OCI-M2 (cell line): ENCODE results near the gene CX3CR1.
"Not testable (repeated sequence)": the region's sequence is repeated elsewhere in the genome, so short reads cannot be mapped to it uniquely, and the experiment has no call there.

ENCODE experiments used
- DNase-seq: peaks from one replicate; lab custom pipeline; 2025; ENCODE audit not compliant: unreplicated experiment; lab: John Stamatoyannopoulos, UW

The CX3CR1 gene, protein sequence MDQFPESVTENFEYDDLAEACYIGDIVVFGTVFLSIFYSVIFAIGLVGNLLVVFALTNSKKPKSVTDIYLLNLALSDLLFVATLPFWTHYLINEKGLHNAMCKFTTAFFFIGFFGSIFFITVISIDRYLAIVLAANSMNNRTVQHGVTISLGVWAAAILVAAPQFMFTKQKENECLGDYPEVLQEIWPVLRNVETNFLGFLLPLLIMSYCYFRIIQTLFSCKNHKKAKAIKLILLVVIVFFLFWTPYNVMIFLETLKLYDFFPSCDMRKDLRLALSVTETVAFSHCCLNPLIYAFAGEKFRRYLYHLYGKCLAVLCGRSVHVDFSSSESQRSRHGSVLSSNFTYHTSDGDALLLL

DNA sequence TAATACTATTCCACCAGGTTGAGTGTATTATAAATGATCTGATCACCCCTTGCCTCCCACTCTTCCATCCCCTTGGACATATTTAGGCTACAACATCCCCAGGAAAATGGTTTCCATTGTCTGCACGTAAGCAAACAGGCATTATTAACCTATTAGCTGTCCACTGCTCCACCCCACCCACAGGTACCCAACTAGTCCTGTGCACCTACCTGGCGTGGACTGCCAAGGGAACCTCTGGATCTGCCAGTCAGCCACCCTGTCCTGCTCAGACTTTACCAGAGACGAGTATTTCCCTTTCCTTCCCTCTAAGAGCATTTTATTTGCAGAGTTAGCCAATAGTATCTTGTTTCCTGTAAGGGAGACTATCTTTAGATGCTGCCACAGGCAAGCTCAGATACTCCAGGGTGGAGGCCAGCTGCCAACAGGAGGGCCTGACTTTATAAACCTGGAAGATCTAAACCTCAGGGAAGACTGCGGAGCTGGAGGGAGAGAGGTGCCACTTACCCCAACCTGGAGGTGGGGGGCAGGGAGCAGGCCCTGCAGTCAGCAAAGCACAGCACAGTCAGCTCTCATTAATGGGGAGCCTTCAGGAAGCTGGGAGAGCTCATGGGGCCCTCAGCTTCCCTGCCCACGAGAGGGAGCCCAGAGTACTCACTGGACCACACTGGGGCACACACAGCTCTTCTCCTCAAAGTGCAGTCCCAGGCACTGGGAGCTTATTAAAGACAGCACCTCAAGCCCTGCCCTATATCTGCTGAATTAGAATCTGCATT, at the start of gene CX3CR1:
TSS of gene CX3CR1 (minus strand) at position 292 of the 773 bp plus-strand sequence. CDS start 13,527 bp downstream, outside the sequence.
- DNase-seq, result no peak

DNA sequence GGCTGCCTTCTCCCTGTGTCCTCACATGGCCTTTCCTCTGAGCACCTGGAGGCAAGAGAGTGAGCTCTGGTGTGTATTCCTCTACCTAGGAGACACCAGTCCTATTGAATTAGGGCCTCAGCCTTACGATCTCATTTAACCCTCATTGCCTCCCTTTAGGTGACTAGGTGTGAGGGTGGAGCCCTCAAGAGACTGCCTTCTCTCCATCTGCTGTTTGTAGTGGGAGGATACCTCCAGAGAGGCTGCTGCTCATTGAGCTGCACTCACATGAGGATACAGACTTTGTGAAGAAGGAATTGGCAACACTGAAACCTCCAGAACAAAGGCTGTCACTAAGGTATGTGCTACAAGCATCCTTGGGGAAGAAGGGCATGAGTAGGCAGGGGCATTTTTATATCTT, 49.7 kb upstream of the CX3CR1 start, which contains the start of gene CCR8:
TSS of gene CCR8 (plus strand) at position 217 of the 400 bp plus-strand sequence. CDS start 2,623 bp downstream, outside the sequence.
- DNase-seq, result no peak

DNA sequence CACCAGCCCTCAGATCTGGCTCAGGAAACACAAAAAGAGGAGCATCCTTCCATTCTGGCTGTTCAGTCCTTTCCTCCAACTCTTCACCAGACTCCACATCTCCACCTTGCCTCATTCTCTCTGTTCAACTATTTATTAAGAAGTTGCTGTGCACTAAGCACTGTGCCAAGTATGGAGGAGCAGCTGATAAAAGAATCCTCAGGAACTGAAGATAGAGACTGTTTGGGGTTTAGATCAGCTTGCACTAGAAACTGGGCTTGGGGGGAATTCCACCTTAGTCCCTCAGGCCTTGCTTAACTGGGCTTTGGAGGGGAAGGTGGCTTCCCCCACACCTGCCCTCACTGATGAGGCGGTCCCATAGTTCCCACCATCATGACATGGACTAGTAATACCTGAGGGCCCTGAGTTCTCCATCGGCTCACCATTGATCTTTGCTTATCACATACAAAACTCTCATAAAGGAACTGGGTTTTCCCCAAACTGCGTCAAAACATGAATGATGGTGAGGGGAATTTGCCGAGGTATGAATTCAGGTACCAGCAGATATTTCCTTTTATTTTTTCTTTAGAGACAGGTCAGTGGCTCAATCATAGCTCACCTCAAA, 48.0 kb upstream of the CX3CR1 start:
- DNase-seq, result no peak

DNA sequence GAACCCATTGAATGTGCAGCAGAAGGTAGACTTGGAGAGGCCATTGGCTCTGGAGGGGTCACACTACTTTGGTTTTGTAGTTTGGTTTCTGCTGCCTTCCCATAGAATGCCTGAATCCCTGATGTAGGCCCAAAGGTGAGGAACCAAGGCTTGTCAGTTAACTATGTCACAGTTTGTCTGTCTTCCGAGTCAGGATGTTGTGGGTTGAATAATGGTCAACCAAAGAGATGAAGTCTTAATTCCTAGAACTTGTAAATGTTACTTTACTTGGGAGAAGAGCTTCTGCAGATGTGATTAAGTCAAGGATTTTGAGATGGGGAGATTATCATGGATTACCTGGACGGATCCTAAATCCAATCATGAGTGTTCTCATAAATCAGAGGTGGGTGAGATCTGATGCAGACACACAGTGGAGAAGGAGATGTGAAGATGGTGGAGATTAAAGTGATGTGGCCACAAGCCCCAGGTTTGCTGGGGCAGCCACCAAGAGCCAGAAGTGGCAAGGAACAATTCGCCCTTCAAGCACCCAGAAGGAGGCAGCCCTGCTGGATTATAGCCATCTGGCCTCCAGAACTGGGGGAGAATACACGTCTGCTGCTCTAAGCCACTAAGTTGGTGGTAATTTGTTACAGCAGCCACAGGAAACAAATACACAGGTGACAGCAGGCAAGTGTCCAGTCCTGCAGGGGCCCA, 47.4 kb upstream of the CX3CR1 start:
- DNase-seq, result no peak

DNA sequence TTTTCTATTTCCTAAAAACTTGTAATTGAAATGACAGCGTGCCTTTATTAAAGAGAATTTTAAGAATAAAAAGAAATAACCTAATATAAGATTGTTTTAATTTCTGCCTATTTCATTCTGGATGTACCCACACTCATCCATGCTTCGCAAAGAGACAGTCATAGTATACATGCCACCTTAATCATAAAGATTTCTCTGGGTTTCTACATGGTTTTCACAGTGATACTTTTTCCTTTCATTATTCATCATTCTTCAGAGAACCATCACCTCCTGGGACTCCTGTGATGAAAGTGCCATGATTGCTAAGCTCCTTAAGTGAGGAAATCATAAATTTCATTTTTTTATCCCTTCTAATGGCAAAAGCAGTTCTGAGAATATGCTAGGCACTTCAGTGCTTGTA, 45.4 kb upstream of the CX3CR1 start:
- no peak for DNase-seq

DNA sequence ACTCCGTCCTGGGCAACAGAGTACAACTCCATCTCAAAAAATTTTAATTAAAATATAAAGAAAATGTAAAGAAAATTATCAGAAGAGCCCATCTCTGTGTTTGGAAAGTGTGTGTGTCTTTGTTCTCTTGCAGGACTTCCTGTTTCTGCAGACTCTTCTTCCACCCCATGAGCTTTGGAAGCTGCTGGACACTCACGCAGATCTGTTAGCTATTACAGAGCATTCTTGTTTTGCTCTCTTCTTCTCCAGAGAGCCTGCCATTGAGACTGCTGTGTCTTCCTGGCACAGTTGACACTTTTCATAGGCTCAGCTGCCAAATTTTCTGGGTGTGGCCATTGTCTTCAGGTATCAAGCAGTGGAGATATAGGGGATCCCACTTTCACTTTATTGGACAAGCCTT, 43.7 kb upstream of the CX3CR1 start:
- no peak for DNase-seq

DNA sequence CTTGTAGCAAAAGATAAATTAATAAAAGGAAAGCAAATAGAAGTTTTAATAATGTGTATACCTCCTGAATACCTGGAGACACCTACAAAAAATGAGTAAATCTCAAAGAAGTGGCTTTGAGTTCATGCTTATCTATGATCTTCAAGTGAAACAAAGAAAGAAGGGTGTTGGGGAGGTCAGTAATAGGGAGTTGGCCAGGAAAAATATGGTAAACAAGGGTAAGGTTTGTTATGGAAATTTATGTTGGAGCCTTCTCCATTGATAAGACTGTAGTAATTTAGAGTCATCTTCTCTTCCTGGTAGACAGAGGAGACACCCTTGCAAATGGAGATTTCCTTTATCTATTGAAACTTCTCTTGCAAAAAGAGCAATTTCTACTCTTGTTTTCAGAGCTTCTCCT, 43.1 kb upstream of the CX3CR1 start:
- no peak for DNase-seq

DNA sequence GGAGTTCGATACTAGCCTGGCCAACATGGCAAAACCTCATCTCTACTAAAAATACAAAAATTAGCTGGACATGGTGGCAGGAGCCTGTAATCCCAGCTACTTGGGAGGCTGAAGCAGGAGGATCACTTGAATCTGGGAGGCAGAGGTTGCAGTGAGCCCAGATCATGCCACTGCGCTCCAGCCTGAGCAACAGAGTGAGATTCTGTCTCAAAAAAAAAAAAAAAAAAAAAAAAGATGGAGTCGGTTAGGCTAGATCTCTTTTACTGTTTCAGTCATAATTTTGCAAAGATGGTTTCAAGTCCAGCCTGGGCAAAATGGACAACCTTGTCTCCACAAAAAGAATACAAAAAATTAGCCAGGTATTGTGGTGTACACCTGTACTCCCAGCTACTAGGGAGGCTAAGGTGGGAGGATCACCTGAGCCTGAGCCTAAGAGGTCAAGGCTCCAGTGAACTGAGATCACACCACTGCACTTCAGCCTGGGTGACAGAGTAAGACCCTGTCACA, 42.4 kb upstream of the CX3CR1 start:
- DNase-seq, result not testable (repeated sequence)

DNA sequence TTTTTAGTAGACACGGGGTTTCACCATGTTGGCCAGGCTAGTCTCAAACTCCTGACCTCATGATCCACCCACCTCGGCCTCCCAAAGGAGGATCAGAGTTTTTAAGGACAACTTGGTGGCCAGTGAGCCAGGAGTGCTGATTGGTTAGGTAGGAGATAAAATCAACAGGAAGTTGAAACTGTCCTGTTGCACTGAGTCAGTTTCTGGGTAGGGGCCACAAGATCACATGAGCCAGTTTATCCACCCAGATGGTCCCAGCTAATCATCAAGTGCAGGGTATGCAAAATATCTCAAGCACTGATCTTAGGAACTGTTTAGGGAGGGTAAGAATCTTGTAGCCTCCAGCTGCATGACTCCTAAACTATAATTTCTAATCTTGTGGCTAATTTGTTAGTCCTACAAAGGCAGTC, 41.7 kb upstream of the CX3CR1 start:
- DNase-seq, result not testable (repeated sequence)

DNA sequence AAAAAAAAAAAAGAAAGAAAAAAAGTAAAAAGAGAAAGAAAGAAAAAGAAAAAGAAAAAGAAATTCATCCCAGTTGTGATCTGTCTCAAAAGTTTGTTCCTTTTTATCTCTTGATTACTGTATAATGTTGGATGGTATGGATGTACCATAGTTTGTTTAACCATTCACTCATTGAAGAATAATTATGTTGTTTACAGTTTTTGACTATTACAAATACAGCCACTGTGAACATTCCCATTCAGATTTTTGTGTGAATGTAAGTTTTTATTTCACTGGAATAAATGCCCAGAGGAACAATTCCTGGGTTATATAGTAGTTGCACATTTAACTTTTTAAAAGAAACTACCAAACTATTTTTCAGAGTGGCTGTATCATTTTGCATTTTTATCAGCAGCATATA, 39.4 kb upstream of the CX3CR1 start:
- DNase-seq, result no peak

DNA sequence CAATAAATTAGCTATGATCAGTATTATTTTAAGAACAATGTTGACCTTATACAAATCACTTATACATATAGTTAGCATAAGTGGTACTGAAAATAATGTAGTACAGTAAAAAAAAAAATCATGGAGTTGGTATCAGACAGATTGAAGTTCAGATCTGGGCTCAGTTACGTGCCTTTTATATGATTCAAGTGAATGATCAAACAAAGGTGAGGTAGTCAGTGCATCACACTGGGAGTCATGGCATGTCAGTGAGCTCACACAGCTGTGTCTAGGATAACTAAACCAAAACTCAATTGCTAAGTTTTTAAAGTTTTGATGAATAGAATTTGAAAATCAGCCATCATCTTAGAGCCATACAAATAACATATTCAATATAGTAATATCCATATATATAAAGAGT, 38.5 kb upstream of the CX3CR1 start:
- DNase-seq, result no peak

DNA sequence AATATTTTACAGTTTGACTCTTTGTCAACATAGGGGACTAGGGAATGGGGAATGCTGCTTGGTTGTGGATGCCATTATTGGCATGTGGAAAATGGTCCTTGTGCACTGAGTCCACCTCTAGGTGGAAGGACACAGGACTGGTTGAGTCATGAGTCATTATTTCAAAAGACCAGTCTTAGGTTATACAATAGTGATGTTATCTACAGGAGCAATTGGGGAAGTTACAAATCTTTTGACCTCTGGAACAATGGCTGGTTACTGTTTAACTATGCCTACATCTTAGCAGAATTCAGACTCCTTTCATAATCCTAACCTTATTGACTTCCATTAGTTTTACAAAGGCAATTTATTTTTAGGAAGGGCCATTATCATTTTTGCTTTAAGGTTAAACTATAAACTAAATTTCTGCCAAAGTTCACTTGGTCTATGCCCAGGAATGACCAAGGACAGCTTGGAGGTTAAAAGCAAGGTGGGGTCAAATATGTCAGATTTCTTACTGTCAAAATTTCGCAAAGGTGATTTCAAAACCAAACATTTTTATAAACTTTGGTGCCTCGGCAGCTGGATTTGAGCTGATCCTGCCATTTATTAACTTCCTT, 37.8 kb upstream of the CX3CR1 start:
- no peak for DNase-seq

DNA sequence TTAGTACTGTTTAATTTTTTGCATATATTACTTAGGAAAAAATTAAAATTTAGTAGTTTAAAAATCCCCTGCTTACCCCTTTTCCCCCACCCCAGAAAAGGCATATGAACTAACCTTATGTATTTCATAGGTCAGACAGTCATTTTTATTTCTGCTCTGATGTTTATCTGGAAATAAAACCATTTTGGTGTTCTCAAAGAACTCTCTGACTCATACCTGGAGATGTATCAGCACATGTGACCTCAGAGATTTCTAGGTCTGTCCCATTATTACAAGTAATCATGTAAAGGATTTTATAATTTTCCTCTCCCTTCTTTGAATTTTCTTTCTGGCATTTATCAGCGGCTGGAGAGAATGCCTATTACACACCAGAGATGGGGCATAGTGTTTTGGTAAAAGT, 35.6 kb upstream of the CX3CR1 start:
- DNase-seq, result no peak

DNA sequence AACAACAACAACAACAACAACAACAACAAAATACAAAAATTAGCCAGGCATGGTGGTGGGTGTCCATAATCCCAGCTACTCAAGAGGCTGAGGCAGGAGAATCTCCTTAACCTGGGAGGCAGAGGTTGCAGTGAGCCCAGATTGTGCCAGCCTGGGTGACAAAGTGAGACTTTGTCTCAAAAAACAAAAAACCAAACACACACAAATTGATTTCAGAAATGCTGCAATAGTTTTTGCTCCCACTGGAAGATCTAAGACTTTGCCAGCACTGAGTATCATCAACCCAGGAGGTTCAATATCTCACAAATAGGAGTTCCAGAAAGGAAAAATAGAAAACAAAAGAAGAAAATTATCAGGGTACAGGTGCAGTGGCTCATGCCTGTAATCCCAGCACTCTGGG, 33.5 kb upstream of the CX3CR1 start:
- DNase-seq, result no peak

DNA sequence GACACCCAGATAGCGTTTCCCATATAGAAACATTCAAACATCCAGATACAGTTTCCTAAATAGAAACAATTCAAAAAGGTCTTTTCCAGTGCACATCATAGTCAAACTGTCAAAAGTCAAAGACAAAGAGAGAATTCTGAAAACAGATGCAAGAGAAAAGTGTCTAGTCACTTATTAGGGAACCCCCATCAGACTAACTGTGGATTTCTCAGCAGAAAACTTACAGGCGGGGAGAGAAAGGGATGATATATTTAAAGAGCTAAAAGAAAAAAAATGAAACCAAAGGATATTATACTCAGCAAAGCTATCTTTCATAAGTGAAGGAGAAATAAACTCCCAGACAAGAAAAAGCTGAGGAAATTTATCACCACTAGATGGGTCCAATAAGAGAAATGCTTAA, 22.3 kb upstream of the CX3CR1 start:
- DNase-seq, result no peak

DNA sequence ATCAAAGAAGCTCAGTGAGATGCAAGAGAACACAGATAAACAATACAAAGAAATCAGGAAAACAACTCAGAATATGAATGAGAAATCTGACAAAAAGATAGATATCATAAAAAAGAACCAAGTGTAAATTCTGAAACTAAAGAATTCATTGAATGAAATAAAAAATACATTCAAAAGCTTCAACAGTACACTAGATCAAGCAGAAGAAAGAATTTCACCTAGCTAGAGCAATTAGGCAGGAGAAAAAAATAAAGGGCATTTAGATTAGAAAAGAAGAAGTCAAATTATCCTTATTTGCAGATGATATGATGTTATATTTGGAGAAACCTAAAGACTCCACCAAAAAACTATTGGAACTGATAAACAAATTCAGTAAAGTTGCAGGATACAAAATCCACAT, 19.4 kb upstream of the CX3CR1 start:
- no peak for DNase-seq

DNA sequence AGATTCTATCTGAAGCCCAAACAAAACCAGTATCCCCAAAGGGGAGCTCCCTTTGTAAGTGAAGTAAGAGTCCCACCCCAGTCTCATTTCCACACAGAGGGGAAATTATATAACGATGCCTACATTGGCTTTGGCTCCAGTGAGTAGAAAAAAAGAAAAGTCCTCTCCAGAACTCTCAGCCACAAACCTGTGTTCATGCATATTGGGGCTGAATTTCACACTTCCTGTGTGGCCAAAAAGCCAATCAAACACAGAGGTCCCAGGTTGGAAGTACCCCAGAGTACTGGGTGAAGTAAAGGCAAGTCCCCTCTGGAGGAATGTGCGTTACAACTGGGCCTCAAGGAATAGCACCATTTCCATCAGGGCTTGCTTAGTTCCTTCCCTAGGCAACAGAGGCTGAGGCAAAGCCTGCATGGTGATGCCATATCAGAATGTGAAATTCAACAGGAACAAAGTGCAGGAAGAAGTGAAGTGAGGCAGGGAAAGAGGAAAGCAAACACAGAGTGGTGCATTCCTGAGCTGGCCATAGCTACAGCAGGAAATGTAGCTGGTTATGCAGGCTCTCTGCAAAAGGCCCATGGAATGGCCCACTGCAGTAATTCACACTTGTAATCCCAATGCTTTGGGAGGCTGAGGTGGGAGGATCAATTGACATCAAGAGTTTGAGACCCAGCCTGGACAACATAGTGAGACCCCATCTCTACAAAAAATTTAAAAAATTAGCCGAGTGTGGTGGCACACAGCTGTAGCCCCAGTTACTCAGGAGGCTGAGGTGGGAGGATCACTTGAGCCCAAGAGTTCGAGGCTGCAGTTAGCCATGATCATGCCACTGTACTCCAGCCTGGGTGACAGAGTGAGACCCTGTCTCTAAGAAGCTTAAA, 16.6 kb upstream of the CX3CR1 start:
- no peak for DNase-seq

DNA sequence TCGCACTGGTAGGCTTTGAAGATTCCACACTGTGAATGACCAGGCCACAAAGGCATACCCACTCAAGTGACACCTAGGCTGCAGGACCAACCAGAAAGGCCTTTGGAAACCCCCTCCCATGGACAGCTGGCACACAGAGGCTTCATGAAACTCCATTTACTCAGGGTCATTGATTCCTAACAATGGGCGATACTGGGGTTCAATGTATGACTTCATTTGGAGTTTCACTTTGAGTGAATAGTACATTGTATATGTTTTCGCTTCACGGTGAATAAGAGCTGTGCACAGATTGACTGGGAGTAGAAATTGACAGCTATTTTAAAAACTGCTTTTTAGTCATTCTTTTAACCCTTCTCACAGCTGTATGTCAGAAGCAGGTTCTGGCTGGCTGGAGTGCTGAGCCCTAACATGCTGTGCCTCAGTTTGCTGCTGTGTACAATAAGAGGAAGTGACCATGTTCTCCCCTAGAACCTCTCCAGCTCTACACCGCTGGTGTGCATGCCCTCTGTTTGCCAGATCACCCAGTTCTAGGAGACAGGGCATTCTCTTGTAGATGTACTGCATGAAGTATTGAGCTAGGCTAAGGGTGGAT, 15.4 kb upstream of the CX3CR1 start:
- no peak for DNase-seq

DNA sequence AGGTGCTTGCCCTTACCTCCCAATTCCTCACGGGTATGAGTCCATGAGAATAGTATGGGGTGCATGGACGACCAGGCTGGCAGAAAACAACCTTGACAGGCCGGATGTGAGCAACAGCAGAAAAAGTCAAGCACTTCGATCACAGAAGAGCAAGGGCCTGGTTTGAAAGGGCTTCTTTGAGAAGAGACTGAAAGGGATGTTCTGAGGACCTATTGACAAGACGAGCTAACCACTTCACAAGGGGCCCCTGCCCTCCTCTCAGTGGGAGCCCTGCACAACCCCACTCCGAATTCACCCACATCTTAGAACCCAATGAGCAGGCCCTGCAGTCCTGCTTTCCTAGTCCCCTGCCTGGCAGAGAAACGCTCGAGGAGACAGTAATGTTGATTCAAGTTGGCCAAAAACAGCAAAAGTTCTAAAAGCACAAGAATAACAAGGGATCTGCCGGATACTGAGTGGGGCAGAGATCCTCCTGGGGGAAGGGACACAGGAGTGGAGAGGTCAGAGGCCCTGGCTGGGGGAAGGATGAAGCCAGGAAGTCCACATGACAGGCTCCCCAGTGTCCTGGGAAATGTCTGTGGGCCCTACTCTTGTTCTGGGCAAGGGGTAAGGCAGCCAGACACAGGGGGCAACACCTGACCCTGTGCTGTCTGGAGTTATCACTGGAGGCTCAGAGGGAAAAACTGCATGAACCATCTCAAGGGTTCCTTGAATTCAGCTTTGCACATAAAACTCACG, 14.8 kb upstream of the CX3CR1 start:
- DNase-seq, result no peak
